HFFc6 (cell line): ENCODE results near the gene P3H1. TPM values are rescaled to one million over a fixed set of nuclear protein-coding genes. Genes with fewer than 3 reads are reported as not detected.

ENCODE experiments used
- DNase-seq: peaks from one replicate; pipeline ENCODE4 v3.0.0-alpha.2; 2018
- H3K27ac Mint-ChIP-seq: 2 replicates; pipeline ENCODE4 v1.8.0; 2020; ENCODE audit warnings: mild to moderate bottlenecking, mixed read lengths
- H3K27me3 Mint-ChIP-seq: 2 replicates; pipeline ENCODE4 v1.8.0; 2021; ENCODE audit warnings: mild to moderate bottlenecking, moderate library complexity, mixed read lengths; ENCODE audit not compliant: insufficient read depth
- H3K36me3 Mint-ChIP-seq: 2 replicates; pipeline ENCODE4 v1.8.0; 2021; ENCODE audit warnings: low read depth, mixed read lengths
- H3K4me1 Mint-ChIP-seq: 2 replicates; pipeline ENCODE4 v1.8.0; 2020; ENCODE audit warnings: low read depth, mixed read lengths
- H3K4me3 Mint-ChIP-seq: 2 replicates; pipeline ENCODE4 v1.8.0; 2020; ENCODE audit warnings: mild to moderate bottlenecking, moderate library complexity, mixed read lengths
- H3K9me3 Mint-ChIP-seq: 2 replicates; pipeline ENCODE4 v1.8.0; 2020; ENCODE audit warnings: mild to moderate bottlenecking, mixed read lengths
- total RNA-seq, 6 experiments: library from RNA; stranded (reverse); fragmentation: NEBNext Ultra II Directional; extraction: Animal tissue kit (Norgen Biotek cat#: 25700); gene quantifications; 2 replicates in 1 of 6; 3 replicates in 5 of 6; pipeline ENCODE4 v1.2.3, GENCODE V29; 2021
- TF ChIP-seq, protein P1 (sequence below): fragments of 200-600 bp; sonication (generic); IDR thresholded peaks from 2 replicates; pipeline ENCODE4 v1.5.0; 2021; ENCODE audit warnings: antibody characterized with exemption, mild to moderate bottlenecking

Gene P3H1
- total RNA-seq, 6 experiments from 2014 or later = 115 to 169 (median 126) TPM

DNA sequence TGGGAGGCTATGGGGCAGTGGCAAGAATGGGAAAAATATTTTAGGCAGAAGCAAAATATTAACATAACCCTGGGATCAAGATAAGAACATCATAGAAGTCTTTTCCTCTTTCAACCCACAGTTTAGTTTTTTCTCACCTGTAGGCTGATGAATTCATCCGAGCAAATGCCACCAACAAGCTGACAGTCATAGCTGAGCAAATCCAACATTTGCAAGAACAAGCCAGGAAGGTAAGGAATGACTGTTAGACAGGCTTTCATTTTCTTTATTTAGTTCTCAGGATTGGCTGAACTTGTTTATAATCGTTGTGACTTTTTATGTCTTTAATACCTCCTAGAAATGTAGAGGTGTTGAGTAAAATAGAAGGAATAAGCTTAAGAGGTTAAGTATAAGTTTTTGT, 6.6 kb upstream of the P3H1 start:
- H3K27me3 Mint-ChIP-seq = no peaks in the 10 kb centered on the region

DNA sequence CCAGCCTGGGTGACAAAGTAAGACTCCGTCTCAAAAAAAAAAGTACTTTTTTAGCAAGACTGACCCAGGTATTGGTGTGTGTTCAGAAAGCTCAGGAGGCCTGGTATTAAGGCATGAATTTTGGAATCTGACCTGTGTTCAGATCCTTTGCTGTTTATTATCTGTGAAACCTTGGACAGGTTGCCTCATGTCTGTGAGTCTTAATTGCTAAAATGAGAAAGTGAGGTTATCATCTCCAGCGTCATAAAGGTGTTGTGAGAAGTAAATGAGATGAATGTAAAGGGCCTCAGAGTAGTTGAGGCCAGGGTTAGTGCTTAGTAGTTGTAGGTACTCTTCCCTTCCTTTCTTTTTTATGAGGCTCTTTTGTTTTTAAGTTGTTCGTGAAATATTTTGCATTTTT, 3.0 kb upstream of the P3H1 start:
- DNase-seq = no peak
- Mint-ChIP-seq H3K27ac (no peak overlapping the region), H3K4me1 (peaks cover 17% of the 10 kb centered on the region), H3K36me3 (peaks cover 13% of the 10 kb centered on the region), H3K9me3 (no peaks in the 10 kb centered on the region), H3K4me3 (no peak overlapping the region), H3K27me3 (no peaks in the 10 kb centered on the region)
- TF ChIP-seq, protein P1, sequence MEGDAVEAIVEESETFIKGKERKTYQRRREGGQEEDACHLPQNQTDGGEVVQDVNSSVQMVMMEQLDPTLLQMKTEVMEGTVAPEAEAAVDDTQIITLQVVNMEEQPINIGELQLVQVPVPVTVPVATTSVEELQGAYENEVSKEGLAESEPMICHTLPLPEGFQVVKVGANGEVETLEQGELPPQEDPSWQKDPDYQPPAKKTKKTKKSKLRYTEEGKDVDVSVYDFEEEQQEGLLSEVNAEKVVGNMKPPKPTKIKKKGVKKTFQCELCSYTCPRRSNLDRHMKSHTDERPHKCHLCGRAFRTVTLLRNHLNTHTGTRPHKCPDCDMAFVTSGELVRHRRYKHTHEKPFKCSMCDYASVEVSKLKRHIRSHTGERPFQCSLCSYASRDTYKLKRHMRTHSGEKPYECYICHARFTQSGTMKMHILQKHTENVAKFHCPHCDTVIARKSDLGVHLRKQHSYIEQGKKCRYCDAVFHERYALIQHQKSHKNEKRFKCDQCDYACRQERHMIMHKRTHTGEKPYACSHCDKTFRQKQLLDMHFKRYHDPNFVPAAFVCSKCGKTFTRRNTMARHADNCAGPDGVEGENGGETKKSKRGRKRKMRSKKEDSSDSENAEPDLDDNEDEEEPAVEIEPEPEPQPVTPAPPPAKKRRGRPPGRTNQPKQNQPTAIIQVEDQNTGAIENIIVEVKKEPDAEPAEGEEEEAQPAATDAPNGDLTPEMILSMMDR = no peak

More for the DNA sequence above, 6.6 kb upstream of the P3H1 start:
- Mint-ChIP-seq H3K4me1 (peaks cover 10% of the 10 kb centered on the region), H3K36me3 (peaks cover 29% of the 10 kb centered on the region), H3K9me3 (no peaks in the 10 kb centered on the region), H3K4me3 (no peak overlapping the region), H3K27ac (no peak overlapping the region)
- DNase-seq = no peak
- TF ChIP-seq, protein P1 = no peak

DNA sequence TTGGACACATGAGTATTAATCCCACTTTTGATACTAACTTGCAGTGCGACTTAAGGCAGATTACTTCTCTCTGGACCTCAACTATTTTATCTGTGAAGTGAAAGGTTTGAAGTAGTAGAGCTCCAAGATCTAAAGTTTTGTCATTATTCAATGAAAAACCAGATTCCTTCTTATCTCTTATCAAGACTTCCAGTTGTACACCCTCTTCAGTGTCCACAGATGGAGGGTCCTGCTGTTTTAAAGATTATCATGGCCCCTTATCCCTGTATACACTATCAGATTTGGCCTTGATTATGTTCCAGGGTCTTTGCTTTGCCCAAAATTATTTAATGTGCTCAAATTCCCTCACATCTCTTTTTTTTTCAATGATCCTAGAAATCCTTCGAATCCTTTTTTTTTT, 1.3 kb upstream of the P3H1 start:
- H3K27ac Mint-ChIP-seq = peak overlapping the region; percentile 80
- H3K4me1 Mint-ChIP-seq = peaks cover 17% of the 10 kb centered on the region
- TF ChIP-seq, protein P1 = no peak
- DNase-seq = no peak
- H3K4me3 Mint-ChIP-seq = no peak overlapping the region; the same call in 1 of the 2 replicates
- no peaks in the 10 kb centered on the region for H3K9me3 Mint-ChIP-seq
- peaks cover 11% of the 10 kb centered on the region for H3K36me3 Mint-ChIP-seq
- H3K27me3 Mint-ChIP-seq = no peaks in the 10 kb centered on the region

DNA sequence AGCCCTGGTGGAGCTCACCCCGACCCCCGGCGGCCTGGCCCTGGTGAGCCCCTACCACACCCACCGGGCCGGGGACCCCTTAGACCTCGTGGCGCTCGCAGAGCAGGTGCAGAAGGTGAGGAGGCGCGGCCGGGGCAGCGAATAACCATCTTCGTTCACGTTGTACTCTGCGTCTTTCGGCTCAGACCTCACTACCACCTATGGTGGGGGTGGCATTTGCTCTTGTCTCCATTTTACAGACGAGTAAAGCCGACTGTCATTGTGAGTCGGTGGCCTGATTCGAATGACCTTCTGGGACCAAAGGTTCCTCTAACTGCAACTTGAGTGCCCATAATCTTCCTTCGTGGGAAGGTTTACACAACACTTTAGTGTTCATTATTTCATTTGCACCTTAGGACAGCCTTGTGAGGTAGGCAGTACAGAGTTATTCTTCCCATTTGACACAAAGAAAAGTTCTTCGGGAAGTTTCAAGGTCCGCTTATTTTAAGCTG, 727 bp upstream of the P3H1 start:
- Mint-ChIP-seq H3K4me3 (no peak overlapping the region; the same call in 1 of the 2 replicates), H3K36me3 (peaks cover 11% of the 10 kb centered on the region), H3K4me1 (peaks cover 17% of the 10 kb centered on the region)

DNA sequence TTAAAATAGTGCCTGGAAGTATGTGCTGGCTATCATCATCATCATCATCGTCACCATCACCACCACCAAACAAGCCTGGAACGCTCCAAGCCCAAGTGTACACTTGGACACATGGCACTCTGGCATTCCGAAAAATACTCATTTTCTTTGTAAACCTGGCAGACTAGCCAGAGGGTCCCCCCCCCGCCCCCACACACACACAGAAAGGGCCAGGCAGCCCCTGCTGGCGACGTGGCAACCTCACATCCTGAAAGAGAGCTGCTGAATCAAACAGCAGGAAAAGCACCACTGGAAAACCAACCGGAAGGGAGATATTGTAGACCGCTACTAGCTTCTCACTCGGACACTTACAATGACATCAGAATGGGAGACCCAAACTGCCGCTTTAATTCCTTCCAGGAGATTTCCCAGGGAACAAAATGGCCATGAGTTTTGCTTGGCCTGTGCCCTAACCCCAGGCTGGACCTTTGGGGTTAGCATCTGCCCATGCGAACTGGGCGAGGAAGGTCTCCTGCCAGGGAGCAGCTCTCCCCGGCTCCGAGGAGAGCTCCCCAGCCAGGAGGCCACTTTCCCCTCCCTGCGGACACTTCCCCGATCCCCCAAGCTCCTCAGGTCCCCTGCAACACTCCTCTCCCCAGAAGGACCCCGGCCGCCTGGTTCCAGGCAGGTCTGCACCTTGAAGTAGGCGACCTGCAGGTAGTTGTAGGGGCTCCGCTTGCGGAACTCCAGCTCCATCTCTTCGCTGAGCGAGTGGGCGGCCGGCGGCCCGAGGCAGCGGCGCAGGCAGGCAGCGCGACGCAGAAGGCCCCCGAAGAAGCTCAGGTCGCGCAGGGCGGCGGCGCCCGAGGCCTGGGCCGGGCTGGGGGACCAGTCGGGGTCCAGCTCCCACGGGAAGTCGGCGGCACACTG, 742 bp downstream of the P3H1 start:
- H3K36me3 Mint-ChIP-seq = peaks cover 11% of the 10 kb centered on the region
- TF ChIP-seq, protein P1 = peak; percentile 70
- no peaks in the 10 kb centered on the region for H3K27me3 Mint-ChIP-seq

More for the DNA sequence above, 727 bp upstream of the P3H1 start:
- TF ChIP-seq, protein P1 = no peak
- Mint-ChIP-seq H3K9me3 (no peaks in the 10 kb centered on the region), H3K27me3 (no peaks in the 10 kb centered on the region), H3K27ac (peak overlapping the region; percentile 80)
- no peak for DNase-seq

More for the DNA sequence above, 742 bp downstream of the P3H1 start:
- no peak overlapping the region for H3K4me3 Mint-ChIP-seq
- H3K4me1 Mint-ChIP-seq = peaks cover 17% of the 10 kb centered on the region
- H3K27ac Mint-ChIP-seq = no peak overlapping the region
- peak; percentile 77 for DNase-seq
- H3K9me3 Mint-ChIP-seq = no peaks in the 10 kb centered on the region
